Measurements from ENCODE around the gene AZI2. TPM values are rescaled to one million over a fixed set of nuclear protein-coding genes. Genes with fewer than 3 reads are reported as not detected.

Gene AZI2
- total and polyA plus RNA-seq, 9 of the 15 experiments (the other 6 are each of a cell fraction or from before 2014, with no cell fraction given): 28.5 to 96.3 (median 70.2) TPM

DNA sequence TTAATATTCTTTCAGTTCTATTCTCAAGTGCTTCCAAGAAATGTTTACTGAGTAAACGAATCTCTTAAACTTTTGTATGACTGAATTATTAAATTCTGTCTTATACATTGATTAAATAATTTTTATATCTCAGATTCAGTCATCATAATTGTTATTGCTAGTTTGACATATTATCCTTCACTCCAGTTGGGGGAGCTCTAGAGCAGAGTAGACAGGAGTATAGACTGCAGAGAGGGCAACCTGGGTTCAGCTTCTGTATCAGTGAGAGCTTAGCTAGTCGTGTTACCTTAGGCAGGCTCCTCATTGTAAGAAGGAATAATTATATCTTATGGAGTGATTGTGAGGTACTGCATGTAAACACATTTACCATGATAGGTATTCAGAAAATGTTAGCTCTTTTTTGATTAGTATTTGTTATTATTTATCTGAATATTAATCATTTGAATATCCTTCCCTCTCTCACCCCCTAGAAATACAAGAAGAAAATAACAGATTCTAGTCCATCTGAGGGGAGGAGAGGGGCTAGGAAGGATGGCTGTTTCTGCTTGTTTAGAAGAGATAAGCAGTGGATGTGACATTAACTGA, 31.1 kb downstream of the AZI2 start:
- intact Hi-C loops (cut with micrococcal nuclease): no loop called here
- in situ Hi-C loops (cut with MboI): no loop called here
- Histone ChIP-seq H3K4me1 (replicated peaks in 1 of 2; ENCODE audit: control insufficient read depth in 2 of 2, insufficient read depth in 2 of 2, low read length in 2 of 2) (no peaks in the 10 kb centered on the region), H3K4me3 (no peak overlapping the region), H3K4me2 (ENCODE audit: insufficient read depth, low read length) (no peak overlapping the region), H4K20me1 (replicated peaks; ENCODE audit: control insufficient read depth, insufficient read depth, low read length) (no peaks in the 10 kb centered on the region), H2AFZ (ENCODE audit: low read depth, low read length) (no peak overlapping the region), H3K27ac (ENCODE audit: extremely low read depth, low read depth, low read length) (no peak overlapping the region), H3K36me3 (ENCODE audit: control insufficient read depth, insufficient read depth, low read length) (peaks cover 37% of the 10 kb centered on the region), H3K9me3 (replicated peaks; ENCODE audit: control insufficient read depth, insufficient read depth, low read depth, low read length) (no peaks in the 10 kb centered on the region), H3K9ac (ENCODE audit: insufficient read depth in 1 of 2, low read depth in 2 of 2, low read length in 2 of 2) (no peak overlapping the region), H3K27me3 (ENCODE audit: control insufficient read depth in 2 of 2, insufficient read depth in 2 of 2, low read length in 2 of 2) (no peaks in the 10 kb centered on the region), H3K9me1 (ENCODE audit: control insufficient read depth, insufficient read depth, low read length) (no peaks in the 10 kb centered on the region), H3K79me2 (ENCODE audit: control insufficient read depth, insufficient read depth, low read length) (no peaks in the 10 kb centered on the region)
- CTCF ChIA-PET (ENCODE audit: low intra/inter-chr PET ratio): interaction anchor here (0.9 kb wide), 1 partner anchor 11 kb away, joined by 6 read pairs; no protein-coding TSS in a partner anchor
- POLR2A ChIA-PET: interaction anchor here (0.6 to 1.2 kb wide), 2 partner anchors 9 to 1638 kb away, joined by 3 to 4 read pairs; no protein-coding TSS in a partner anchor
- peak; percentile 82 for FAIRE-seq
- no TSS peak for BruUV-seq (replicated peaks)
- 8% methylated on average over 2 of the region's 2 CpGs for WGBS (ENCODE audit: insufficient coverage, low coverage, missing lambda C conversion rate)
- DNase-seq (ENCODE audit: extremely low read depth in 1 of 4, low spot score in 3 of 4): peak; percentile 48 to 73 (median 62)
- ATAC-seq: peak; percentile 94
- peak; percentile 35; the same call in 1 of the 2 replicates for TF ChIP-seq KLF16 (IDR thresholded peaks at IDR 0.05)
- TF ChIP-seq, protein P1, sequence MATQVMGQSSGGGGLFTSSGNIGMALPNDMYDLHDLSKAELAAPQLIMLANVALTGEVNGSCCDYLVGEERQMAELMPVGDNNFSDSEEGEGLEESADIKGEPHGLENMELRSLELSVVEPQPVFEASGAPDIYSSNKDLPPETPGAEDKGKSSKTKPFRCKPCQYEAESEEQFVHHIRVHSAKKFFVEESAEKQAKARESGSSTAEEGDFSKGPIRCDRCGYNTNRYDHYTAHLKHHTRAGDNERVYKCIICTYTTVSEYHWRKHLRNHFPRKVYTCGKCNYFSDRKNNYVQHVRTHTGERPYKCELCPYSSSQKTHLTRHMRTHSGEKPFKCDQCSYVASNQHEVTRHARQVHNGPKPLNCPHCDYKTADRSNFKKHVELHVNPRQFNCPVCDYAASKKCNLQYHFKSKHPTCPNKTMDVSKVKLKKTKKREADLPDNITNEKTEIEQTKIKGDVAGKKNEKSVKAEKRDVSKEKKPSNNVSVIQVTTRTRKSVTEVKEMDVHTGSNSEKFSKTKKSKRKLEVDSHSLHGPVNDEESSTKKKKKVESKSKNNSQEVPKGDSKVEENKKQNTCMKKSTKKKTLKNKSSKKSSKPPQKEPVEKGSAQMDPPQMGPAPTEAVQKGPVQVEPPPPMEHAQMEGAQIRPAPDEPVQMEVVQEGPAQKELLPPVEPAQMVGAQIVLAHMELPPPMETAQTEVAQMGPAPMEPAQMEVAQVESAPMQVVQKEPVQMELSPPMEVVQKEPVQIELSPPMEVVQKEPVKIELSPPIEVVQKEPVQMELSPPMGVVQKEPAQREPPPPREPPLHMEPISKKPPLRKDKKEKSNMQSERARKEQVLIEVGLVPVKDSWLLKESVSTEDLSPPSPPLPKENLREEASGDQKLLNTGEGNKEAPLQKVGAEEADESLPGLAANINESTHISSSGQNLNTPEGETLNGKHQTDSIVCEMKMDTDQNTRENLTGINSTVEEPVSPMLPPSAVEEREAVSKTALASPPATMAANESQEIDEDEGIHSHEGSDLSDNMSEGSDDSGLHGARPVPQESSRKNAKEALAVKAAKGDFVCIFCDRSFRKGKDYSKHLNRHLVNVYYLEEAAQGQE (IDR thresholded peaks at IDR 0.05; ENCODE audit: borderline replicate concordance): peak; percentile 13; the same call in 1 of the 2 replicates
- TF ChIP-seq, protein P1 (CRISPR knock-in tag; IDR thresholded peaks at IDR 0.05; ENCODE audit: low read depth): no peak
- no peak for TF ChIP-seq PTRF (tag; IDR thresholded peaks at IDR 0.05)
- TF ChIP-seq CREB1 (IDR thresholded peaks at IDR 0.05): no peak
- TF ChIP-seq CREB1 (CRISPR knock-in tag; IDR thresholded peaks at IDR 0.05): no peak
- no peak for TF ChIP-seq EZH2 (IDR thresholded peaks at IDR 0.05; ENCODE audit: borderline replicate concordance, low read depth, low read length)
- no peak for TF ChIP-seq FOXK2 (conservative IDR thresholded peaks at IDR 0.05 in 1 of 2, IDR thresholded peaks at IDR 0.05 in 1 of 2; ENCODE audit: low read depth in 2 of 2)
- no peak for TF ChIP-seq KDM2B (CRISPR knock-in tag; IDR thresholded peaks at IDR 0.05)
- TF ChIP-seq, protein P2, sequence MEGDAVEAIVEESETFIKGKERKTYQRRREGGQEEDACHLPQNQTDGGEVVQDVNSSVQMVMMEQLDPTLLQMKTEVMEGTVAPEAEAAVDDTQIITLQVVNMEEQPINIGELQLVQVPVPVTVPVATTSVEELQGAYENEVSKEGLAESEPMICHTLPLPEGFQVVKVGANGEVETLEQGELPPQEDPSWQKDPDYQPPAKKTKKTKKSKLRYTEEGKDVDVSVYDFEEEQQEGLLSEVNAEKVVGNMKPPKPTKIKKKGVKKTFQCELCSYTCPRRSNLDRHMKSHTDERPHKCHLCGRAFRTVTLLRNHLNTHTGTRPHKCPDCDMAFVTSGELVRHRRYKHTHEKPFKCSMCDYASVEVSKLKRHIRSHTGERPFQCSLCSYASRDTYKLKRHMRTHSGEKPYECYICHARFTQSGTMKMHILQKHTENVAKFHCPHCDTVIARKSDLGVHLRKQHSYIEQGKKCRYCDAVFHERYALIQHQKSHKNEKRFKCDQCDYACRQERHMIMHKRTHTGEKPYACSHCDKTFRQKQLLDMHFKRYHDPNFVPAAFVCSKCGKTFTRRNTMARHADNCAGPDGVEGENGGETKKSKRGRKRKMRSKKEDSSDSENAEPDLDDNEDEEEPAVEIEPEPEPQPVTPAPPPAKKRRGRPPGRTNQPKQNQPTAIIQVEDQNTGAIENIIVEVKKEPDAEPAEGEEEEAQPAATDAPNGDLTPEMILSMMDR (IDR thresholded peaks at IDR 0.05 in 2 of 3, conservative IDR thresholded peaks at IDR 0.05 in 1 of 3; ENCODE audit: insufficient read depth in 2 of 3, low read depth in 1 of 3, low read length in 3 of 3): peak; percentile 48 to 66 (median 64)
- TF ChIP-seq MBD2 (IDR thresholded peaks at IDR 0.05; ENCODE audit: borderline replicate concordance, low read depth): no peak
- TF ChIP-seq ZBTB17 (CRISPR knock-in tag; IDR thresholded peaks at IDR 0.05): no peak
- TF ChIP-seq ZNF668 (CRISPR knock-in tag; IDR thresholded peaks at IDR 0.05): no peak
- TF ChIP-seq MAFF (IDR thresholded peaks at IDR 0.05; ENCODE audit: low read length): no peak

All from K562 (cell line).